HL-60 (cell line): ENCODE results near the gene TMEM201.
A peak's percentile ranks its signal among the peaks of the same experiment; 100 is the strongest.

Experiments used
- DNase-seq, 2 experiments: peaks; one replicate each; pipeline ENCODE4 v3.0.0-alpha.2; 2010 to 2020; ENCODE audit warnings: low read depth in 1 of 2, low spot score in 1 of 2
- H3K27ac ChIP-seq: fragments of 250-450 bp; sonication (Bioruptor Pico); replicated peaks from 2 replicates; pipeline ENCODE4 v1.5.1; 2020; ENCODE audit warnings: mild to moderate bottlenecking, moderate library complexity
- H3K27me3 ChIP-seq: fragments of 250-450 bp; sonication (Bioruptor Pico); 2 replicates; pipeline ENCODE4 v1.5.1; 2021; ENCODE audit warnings: mild to moderate bottlenecking, moderate library complexity; ENCODE audit not compliant: insufficient read depth, poor library complexity, severe bottlenecking
- H3K4me3 ChIP-seq: replicated peaks from 2 replicates; pipeline ENCODE4 v1.5.1; 2011; ENCODE audit warnings: mild to moderate bottlenecking, control low read depth, low read length; ENCODE audit not compliant: insufficient read depth
- GABPA ChIP-seq: IDR thresholded peaks from 2 replicates; pipeline ENCODE4 v1.6.1; 2012; ENCODE audit warnings: low read depth
- POLR2AphosphoS5 ChIP-seq: IDR thresholded peaks from 2 replicates; pipeline ENCODE4 v1.6.1; 2012; ENCODE audit warnings: low read depth
- SPI1 ChIP-seq: IDR thresholded peaks from 2 replicates; pipeline ENCODE4 v1.6.1; 2012; ENCODE audit warnings: low read depth, mild to moderate bottlenecking, borderline replicate concordance
- TF ChIP-seq, protein P1 (sequence below): IDR thresholded peaks from one replicate; pipeline ENCODE4 v1.5.1; 2011; ENCODE audit warnings: low read length, control low read depth, inconsistent platforms; ENCODE audit not compliant: insufficient read depth
- TF ChIP-seq, protein P2 (sequence below): IDR thresholded peaks from 2 replicates; pipeline ENCODE4 v1.6.1; 2012; ENCODE audit warnings: low read depth; ENCODE audit not compliant: insufficient replicate concordance

The TMEM201 gene

DNA sequence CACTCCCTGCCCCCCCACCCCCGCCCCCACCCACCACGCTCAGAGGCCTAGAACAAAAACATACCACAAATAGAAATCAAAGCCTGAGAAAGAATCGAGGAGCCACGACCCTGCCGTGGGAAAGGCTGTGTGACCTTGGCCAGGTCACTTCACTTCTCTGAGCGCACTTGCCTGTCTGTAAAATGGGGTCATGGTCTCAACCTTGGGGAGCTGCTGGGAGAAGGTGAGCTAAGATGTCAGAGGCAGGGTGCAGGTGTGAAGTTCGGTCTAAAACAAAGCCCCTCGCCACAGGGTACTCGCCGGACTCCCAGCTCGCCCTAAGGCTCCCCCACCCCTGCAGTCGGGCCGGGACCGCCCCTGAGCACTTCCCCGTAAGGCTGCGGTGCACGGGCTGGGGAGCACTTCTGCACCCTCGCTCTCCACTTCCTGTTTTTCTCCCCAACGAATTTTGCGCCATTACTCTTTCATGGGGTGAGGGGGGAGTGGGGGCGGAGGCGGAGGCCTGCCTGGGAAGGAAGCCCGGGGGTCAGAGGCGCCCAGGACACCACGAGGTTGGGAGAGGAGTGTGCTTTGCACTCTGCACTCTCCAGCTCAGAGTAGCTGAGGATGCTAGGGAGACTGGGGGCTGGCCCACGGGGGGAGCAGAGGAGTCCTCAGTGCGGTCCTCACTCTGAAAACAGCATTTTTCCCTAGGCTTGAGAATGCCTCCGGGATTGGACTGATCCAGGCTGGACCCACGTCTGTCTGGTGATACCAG is 40.9 kb downstream of the TMEM201 start:
- DNase-seq = peak; percentile 96
- peak; percentile 100 for TF ChIP-seq SPI1
- peak; percentile 49 for TF ChIP-seq POLR2AphosphoS5
- no peak for TF ChIP-seq GABPA
- Histone ChIP-seq H3K4me3 (peak overlapping the region; percentile 54), H3K27ac (peak overlapping the region; percentile 89), H3K27me3 (no peaks in the 10 kb centered on the region)

DNA sequence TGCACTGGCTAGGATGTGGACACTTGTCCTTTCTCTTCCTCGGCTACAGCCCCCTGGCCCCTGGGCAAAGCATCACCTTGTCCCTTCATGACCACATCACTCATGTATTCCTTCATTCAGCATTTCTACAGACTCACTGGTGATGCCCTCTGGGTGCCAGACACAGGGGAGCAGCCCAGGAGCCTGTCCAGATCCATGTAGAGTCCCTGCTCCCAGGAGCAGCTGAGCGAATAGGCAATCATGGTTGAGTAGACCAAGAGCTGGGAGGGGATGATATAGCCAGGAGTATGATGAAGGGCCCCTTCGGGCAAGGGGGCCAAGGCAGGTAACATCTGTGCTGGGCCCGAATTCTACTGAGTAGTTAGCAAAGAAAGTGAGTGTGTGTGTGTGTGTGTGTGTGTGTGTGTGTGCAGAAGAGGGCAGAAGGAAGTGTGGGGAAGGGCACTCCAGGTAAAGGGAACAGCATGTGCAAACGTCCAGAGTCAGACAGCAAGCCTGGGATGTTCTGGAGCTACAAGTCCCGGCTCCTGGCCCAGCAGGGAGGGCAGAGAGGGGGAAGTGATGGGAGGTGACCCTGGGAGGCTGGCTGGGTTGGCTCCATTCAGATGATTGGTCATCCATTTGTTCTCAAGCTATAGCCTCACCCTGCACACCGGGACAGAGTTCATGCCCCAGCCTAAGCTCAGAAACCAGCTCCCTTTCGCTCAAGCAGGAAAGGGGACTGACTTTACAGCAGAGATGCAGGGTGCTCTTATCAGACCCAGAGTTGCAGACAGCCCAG is 41.8 kb downstream of the TMEM201 start:
- peak overlapping the region; percentile 54 for H3K4me3 ChIP-seq
- TF ChIP-seq, protein P1, sequence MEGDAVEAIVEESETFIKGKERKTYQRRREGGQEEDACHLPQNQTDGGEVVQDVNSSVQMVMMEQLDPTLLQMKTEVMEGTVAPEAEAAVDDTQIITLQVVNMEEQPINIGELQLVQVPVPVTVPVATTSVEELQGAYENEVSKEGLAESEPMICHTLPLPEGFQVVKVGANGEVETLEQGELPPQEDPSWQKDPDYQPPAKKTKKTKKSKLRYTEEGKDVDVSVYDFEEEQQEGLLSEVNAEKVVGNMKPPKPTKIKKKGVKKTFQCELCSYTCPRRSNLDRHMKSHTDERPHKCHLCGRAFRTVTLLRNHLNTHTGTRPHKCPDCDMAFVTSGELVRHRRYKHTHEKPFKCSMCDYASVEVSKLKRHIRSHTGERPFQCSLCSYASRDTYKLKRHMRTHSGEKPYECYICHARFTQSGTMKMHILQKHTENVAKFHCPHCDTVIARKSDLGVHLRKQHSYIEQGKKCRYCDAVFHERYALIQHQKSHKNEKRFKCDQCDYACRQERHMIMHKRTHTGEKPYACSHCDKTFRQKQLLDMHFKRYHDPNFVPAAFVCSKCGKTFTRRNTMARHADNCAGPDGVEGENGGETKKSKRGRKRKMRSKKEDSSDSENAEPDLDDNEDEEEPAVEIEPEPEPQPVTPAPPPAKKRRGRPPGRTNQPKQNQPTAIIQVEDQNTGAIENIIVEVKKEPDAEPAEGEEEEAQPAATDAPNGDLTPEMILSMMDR = no peak
- TF ChIP-seq, protein P2, sequence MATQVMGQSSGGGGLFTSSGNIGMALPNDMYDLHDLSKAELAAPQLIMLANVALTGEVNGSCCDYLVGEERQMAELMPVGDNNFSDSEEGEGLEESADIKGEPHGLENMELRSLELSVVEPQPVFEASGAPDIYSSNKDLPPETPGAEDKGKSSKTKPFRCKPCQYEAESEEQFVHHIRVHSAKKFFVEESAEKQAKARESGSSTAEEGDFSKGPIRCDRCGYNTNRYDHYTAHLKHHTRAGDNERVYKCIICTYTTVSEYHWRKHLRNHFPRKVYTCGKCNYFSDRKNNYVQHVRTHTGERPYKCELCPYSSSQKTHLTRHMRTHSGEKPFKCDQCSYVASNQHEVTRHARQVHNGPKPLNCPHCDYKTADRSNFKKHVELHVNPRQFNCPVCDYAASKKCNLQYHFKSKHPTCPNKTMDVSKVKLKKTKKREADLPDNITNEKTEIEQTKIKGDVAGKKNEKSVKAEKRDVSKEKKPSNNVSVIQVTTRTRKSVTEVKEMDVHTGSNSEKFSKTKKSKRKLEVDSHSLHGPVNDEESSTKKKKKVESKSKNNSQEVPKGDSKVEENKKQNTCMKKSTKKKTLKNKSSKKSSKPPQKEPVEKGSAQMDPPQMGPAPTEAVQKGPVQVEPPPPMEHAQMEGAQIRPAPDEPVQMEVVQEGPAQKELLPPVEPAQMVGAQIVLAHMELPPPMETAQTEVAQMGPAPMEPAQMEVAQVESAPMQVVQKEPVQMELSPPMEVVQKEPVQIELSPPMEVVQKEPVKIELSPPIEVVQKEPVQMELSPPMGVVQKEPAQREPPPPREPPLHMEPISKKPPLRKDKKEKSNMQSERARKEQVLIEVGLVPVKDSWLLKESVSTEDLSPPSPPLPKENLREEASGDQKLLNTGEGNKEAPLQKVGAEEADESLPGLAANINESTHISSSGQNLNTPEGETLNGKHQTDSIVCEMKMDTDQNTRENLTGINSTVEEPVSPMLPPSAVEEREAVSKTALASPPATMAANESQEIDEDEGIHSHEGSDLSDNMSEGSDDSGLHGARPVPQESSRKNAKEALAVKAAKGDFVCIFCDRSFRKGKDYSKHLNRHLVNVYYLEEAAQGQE = no peak
- TF ChIP-seq GABPA (no peak), POLR2AphosphoS5 (no peak; the same call in 1 of the 2 replicates), SPI1 (no peak; the same call in 1 of the 2 replicates)
- H3K27ac ChIP-seq = peak overlapping the region; percentile 89
- no peaks in the 10 kb centered on the region for H3K27me3 ChIP-seq
- DNase-seq = peak in 1 of 2 experiments; percentile 36

DNA sequence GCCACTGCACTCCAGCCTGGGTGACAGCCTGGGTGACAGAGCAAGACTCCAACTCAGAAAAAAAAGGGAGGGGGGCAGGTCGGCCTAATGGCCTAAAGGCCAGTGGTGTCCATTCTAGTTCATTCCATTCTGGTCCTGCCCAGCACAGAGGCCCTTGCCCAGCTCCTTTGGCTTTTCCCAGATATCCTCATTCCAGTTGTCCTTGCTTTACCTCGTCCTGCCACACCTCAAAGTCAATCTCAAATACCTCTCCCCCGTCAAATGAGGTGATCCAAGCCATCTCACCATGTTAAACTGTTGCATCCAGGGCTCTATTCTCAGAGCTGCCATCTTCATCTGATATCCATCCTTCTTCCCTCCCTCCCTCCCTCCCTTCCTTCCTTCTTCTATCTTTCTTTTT is 42.9 kb downstream of the TMEM201 start:
- Histone ChIP-seq H3K4me3 (no peak overlapping the region), H3K27ac (no peak overlapping the region), H3K27me3 (no peaks in the 10 kb centered on the region)
- DNase-seq = no peak
- TF ChIP-seq, protein P2 = no peak
- TF ChIP-seq POLR2AphosphoS5 = no peak
- TF ChIP-seq, protein P1 = no peak
- TF ChIP-seq GABPA = no peak

DNA sequence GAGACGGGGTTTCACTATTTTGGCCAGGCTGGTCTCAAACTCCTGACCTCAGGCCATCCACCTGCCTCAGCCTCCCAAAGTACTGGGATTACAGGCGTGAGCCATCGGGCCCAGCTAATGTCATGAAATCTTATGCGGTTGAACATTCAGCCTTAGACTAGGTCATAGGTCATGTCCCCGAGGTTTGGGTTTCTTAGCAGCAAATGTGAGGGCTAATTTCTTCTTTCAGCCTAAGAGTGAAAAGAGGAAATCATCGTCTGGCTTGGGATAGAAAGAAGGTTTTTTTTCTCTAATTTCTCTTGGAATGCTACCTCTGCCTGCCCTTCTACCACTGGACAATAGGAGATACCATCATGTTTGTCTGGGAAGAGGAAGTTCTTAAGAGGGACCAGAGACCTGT is 44.8 kb downstream of the TMEM201 start:
- Histone ChIP-seq H3K27me3 (no peaks in the 10 kb centered on the region), H3K27ac (no peak overlapping the region), H3K4me3 (no peak overlapping the region)
- no peak for DNase-seq
- TF ChIP-seq POLR2AphosphoS5 (no peak), SPI1 (peak; percentile 56; the same call in 1 of the 2 replicates)
- TF ChIP-seq, protein P1 = no peak
- TF ChIP-seq, protein P2 = no peak
